ENCODE measurements around the gene ADRA2B.

Gene ADRA2B

DNA sequence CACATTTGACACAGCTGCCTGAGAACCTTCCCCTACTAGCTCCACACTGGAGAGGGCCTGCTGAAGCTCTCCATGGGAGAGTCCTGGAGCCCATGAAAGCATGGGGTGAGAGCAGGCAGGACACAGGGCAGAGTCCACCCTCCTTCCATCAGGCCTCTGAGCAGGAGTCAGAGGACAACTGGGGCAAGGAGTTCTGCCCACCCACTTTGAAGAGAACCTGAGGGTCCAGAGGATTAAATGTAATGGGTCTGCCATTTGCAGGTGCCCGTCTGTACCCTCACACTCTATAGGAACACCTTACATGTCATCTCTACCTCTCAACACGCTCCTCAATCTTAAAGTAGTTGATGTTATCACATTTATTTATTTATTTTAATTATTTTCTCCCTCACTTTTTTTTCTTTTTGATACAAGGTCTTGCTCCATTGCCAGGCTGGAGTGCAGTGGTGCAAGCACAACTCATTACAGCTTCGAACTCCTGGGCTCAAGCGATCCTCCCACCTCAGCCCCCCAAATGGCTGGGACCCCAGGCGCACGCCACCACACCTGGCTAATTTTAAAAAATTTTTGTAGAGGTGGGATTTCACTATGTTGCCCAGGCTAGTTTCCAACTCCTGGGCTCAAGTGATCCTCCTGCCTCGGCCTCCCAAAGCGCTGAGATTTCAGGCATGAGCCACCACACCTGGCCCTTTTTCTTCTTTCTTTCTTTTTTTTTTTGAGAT lies 10.2 kb downstream of the ADRA2B start:
- H3K4me3 ChIP-seq: no peak overlapping the region
- peaks cover 13% of the 10 kb centered on the region for H3K9me3 ChIP-seq
- no peaks in the 10 kb centered on the region for H4K20me1 ChIP-seq
- no peak overlapping the region for H3K9ac ChIP-seq
- H3K27ac ChIP-seq: no peak overlapping the region
- no peak for TF ChIP-seq Cebpa-rat (IDR thresholded peaks at IDR 0.05)
- no peaks in the 10 kb centered on the region for H3K36me3 ChIP-seq
- H3K27me3 ChIP-seq: no peaks in the 10 kb centered on the region
- H3K4me2 ChIP-seq: no peak overlapping the region
- peaks cover 62% of the 10 kb centered on the region for H3K4me1 ChIP-seq

DNA sequence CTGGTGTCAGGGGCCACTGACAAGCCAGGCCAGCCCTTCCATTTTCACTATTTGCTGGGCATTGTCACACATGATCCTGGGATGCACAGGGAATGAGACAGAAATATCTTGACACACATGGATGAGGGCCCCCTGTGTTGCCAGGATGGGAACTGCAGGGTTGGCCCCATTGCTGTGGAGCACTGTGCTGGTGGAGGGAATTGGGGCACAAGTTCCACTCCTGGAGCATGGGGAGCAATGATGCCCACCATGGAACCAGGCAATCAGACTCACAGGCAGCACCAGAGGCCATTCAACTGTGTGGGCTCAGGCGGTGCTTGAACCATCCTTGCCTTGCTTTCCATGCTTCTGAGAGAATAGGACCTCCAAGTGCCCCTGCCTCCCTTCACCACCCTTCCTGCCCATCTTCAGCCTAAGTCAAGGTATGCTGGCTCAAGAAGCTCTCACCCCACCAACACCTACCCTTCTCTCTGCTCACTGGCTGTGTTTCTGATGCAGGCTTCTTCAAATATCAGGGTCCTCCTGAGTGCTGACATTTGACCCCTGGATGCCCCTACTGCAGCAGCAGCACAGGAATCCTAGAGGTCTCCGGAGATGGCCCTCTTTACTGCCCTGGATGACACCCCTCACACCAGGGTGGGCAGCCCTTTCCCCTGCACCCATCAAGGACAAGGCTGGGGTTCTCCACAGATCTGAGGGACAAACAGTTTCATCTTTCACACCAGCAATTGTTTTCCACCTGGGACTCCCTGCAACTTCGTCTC lies 11.0 kb downstream of the ADRA2B start:
- peaks cover 69% of the 10 kb centered on the region for H3K4me1 ChIP-seq
- no peak overlapping the region for H3K27ac ChIP-seq
- H3K9me3 ChIP-seq: peaks cover 13% of the 10 kb centered on the region
- no peak overlapping the region for H3K4me2 ChIP-seq
- H3K27me3 ChIP-seq: no peaks in the 10 kb centered on the region
- no peaks in the 10 kb centered on the region for H4K20me1 ChIP-seq
- no peak for TF ChIP-seq Cebpa-rat (IDR thresholded peaks at IDR 0.05)
- H3K9ac ChIP-seq: no peak overlapping the region
- H3K4me3 ChIP-seq: no peak overlapping the region
- no peaks in the 10 kb centered on the region for H3K36me3 ChIP-seq

GRCh38 chr2:96104487-96104861 lies 11.9 kb downstream of the ADRA2B start:
- Histone ChIP-seq H3K36me3 (no peaks in the 10 kb centered on the region), H3K9me3 (peaks cover 13% of the 10 kb centered on the region), H3K4me2 (peak overlapping the region; percentile 71), H3K4me3 (no peak overlapping the region), H3K4me1 (peaks cover 75% of the 10 kb centered on the region), H3K27ac (peak overlapping the region; percentile 66), H4K20me1 (no peaks in the 10 kb centered on the region), H3K27me3 (no peaks in the 10 kb centered on the region), H3K9ac (no peak overlapping the region)
- TF ChIP-seq Cebpa-rat (IDR thresholded peaks at IDR 0.05): no peak

- Histone ChIP-seq H3K27me3 (no peaks in the 10 kb centered on the region), H4K20me1 (no peaks in the 10 kb centered on the region), H3K9ac (peak overlapping the region; percentile 65), H3K27ac (peak overlapping the region; percentile 85), H3K4me2 (peak overlapping the region; percentile 88), H3K4me3 (peak overlapping the region; percentile 41), H3K9me3 (peaks cover 13% of the 10 kb centered on the region), H3K36me3 (no peaks in the 10 kb centered on the region), H3K4me1 (peaks cover 75% of the 10 kb centered on the region)
- no peak for TF ChIP-seq Cebpa-rat (IDR thresholded peaks at IDR 0.05)
Observed at GRCh38 chr2:96103761-96104486, 12.4 kb downstream of the ADRA2B start.

- Histone ChIP-seq H3K9ac (peak overlapping the region; percentile 65), H3K4me2 (peak overlapping the region; percentile 88), H4K20me1 (no peaks in the 10 kb centered on the region), H3K9me3 (peaks cover 13% of the 10 kb centered on the region), H3K36me3 (no peaks in the 10 kb centered on the region), H3K4me3 (peak overlapping the region; percentile 41), H3K27ac (peak overlapping the region; percentile 85), H3K27me3 (no peaks in the 10 kb centered on the region), H3K4me1 (peaks cover 68% of the 10 kb centered on the region)
- no peak for TF ChIP-seq Cebpa-rat (IDR thresholded peaks at IDR 0.05)
Observed at GRCh38 chr2:96103187-96103601, 13.2 kb downstream of the ADRA2B start.

DNA sequence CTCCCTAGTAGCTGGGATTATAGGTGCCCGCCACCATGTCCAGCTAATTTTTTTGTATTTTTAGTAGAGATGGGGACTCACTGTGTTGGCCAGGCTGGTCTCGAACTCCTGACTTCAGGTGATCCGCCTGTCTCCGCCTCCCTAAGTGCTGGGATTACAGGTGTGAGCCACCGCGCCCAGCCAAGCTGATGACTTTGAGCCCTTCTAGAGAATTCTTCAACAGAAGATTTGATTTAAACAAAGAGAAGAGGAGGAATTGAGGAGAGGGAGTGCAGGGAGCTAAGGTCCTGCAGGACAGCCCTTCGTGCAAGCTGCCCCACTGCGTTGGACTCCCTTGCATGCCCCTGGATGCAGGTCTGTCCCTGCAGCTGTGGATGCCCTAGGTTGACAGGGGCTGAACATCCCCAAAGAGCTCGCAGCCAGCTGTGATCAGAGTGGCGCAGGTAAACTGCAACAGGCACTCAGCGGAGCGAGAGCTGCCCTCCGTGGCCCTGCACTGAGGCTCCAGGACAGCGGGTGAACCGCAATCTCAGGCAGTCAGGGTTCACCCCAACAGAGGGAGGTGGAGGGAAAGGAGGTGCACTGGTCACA lies 13.7 kb downstream of the ADRA2B start:
- Histone ChIP-seq H3K9ac (peak overlapping the region; percentile 65; the same call in 1 of the 2 replicates), H3K27me3 (no peaks in the 10 kb centered on the region), H3K4me3 (no peak overlapping the region), H3K27ac (peak overlapping the region; percentile 85), H3K9me3 (peaks cover 13% of the 10 kb centered on the region), H3K4me2 (peak overlapping the region; percentile 88), H4K20me1 (no peaks in the 10 kb centered on the region), H3K36me3 (no peaks in the 10 kb centered on the region), H3K4me1 (peaks cover 63% of the 10 kb centered on the region)
- no peak for TF ChIP-seq Cebpa-rat (IDR thresholded peaks at IDR 0.05)

DNA sequence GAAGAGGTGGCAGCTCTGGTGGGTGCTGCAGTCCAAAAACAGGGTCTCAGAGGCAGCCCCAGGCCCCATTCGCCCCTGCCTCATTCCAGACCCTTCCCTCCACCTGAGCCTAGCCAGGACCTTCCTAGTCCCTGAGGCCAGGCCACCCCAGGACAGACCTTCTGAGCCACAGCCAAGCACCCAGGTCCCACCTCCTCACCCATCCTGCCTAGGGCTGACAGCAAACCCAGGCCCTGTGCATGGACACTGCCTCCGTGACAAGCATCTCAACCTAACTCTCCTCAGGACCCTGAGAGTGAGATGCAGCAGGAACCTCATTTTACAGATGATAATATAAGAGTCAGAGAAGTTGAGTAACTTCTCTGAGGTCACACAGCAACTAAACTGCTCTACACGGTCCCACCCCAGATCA lies 15.5 kb downstream of the ADRA2B start:
- H3K9me3 ChIP-seq: peaks cover 11% of the 10 kb centered on the region
- H3K27ac ChIP-seq: peak overlapping the region; percentile 56; the same call in 1 of the 2 replicates
- H4K20me1 ChIP-seq: no peaks in the 10 kb centered on the region
- H3K27me3 ChIP-seq: no peaks in the 10 kb centered on the region
- no peak for TF ChIP-seq Cebpa-rat (IDR thresholded peaks at IDR 0.05)
- H3K4me3 ChIP-seq: no peak overlapping the region
- H3K9ac ChIP-seq: no peak overlapping the region
- peak overlapping the region; percentile 50 for H3K4me2 ChIP-seq
- peaks cover 52% of the 10 kb centered on the region for H3K4me1 ChIP-seq
- no peaks in the 10 kb centered on the region for H3K36me3 ChIP-seq

DNA sequence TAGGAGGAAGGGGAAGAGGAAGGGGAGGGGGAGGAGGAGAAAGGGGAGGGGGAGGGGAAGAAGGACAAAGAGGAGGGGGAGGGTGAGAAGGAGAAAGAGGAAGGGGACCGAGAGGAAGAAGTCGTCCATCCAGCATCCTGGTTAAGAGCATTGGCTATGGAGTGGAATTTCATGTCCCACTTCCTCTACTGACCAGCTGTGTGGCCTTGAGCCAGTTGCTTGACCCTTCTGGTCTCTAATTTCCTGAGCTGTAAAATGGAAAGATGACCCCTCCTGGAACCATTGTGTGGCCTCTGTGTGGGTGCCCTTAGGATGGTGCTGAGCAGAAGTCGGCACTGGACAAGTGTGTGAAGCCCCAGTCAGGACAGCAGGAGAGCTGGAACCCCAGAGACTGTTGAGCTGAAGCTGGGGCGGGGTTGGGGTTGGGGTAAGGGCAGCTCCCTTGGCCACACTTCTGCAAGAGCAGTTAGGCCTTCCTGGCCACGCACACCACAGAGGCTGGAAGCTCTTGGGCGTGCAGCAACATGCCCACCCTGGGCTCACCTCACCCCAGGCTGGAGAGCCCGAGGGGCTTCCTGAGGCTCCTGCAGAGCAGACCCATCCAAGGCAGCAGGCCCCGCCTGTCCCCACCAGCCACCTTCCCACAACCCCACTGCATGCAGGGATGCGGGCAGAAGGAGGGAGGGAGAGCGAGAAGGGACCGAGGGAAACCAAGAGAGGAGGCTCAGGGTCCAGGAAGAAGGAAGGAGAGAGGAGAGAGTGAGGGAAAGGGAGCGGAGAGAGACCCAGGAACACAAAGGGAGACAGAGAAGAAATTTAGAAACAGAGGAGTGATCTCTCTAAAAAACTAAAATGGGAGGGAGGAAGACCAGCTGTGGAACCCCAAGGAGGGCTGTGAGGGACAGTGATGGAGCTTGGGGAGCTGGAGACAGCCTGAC lies 16.2 kb downstream of the ADRA2B start:
- Histone ChIP-seq H4K20me1 (no peaks in the 10 kb centered on the region), H3K4me3 (no peak overlapping the region), H3K9me3 (peaks cover 3% of the 10 kb centered on the region), H3K4me2 (peak overlapping the region; percentile 50), H3K4me1 (peaks cover 52% of the 10 kb centered on the region), H3K27ac (peak overlapping the region; percentile 56), H3K9ac (no peak overlapping the region), H3K36me3 (no peaks in the 10 kb centered on the region), H3K27me3 (no peaks in the 10 kb centered on the region)
- TF ChIP-seq Cebpa-rat (IDR thresholded peaks at IDR 0.05): no peak

Data from BLaER1 (cell line).